Coronary artery (tissue), 2 donors: ENCODE data around the gene SYT6.

Experiments used
- DNase-seq: peaks from one replicate; pipeline ENCODE4 v3.0.0-alpha.2; 2017; ENCODE audit warnings: low spot score
- H3K27ac ChIP-seq, 2 donors: fragments of 200-600 bp; sonication (generic); one replicate each; pipeline ENCODE4 v1.5.1; 2016 to 2019
- H3K4me3 ChIP-seq: fragments of 200-600 bp; sonication (generic); 2 replicates; pipeline ENCODE4 v1.5.1; 2016; ENCODE audit warnings: mild to moderate bottlenecking, moderate library complexity
- CTCF ChIP-seq: fragments of 200-600 bp; sonication (generic); IDR thresholded peaks from one replicate; pipeline ENCODE4 v1.5.1; 2019; ENCODE audit warnings: antibody characterized with exemption

SYT6 gene

DNA sequence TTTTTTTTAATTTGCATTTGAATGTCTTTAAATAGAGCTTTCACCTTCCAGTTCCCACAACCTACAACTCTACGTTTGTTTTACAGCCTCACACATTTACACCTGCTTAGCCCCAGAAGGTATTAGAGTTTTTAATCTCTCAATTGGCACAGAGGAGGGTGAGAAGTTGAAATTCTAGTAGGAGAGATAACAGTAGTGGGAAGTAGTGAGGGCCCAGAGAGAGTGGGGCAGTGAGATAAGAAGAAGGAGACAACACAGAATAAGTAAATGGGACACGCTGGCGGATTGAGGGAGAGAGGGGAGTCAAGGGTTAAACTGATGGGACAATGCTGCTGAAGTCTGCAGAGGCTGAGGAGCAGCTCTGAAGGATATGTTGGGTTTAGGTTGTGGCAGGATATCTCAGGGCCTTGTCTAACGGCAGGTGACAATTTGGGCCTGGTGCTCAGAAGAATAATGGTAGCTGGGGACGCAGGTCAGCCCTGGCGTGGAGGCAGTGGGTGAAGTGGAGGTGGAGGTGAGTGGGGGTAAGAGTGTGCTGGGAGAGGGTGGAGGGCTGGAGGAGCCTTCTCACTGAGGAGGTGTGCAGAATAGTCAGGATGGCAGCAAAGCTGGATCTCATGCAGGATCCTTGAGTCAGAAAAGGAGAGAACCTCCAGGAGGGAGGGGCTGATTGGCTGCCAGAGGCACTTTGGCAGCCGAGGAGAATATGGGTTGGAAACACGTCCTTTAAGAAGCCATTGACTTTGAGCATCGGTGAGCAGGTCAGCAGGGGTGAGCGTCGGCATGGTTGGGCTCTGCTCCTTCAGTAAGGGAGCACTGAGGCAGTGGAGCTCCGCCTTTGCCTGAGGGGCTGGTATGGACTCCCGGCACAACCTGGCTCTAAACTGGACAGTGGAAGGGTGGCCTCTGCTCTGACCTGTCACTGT, 72.9 kb downstream of the SYT6 start:
- peak; percentile 49 for DNase-seq
- Histone ChIP-seq H3K27ac (peak overlapping the region in 1 of 2 donors; percentile 47), H3K4me3 (peak overlapping the region; percentile 26)
- TF ChIP-seq CTCF: no peak

- H3K27ac ChIP-seq: no peak overlapping the region
- no peak for TF ChIP-seq CTCF
- DNase-seq: peak; percentile 40
- H3K4me3 ChIP-seq: no peak overlapping the region
Observed at GRCh38 chr1:114079596-114080190, 74.0 kb downstream of the SYT6 start.

DNA sequence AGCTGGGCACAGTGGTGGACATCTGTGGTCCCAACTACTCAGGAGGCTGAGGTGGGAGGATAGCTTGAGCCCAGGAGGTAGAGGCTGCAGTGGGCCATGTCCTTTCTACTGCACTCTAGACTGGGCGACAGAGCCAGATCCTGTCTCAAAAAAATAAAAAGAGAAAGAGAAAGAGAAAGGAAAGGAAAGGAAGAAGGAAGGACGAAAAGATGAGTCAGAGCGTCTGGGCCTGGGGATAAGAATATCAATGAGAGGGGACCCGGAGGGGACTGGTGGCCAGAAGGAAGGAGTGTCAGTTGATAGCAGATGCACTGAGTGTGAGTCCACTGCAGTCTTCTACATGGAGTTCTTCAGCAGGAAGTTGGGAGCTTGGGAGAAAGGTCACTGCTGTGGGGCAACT, 75.6 kb downstream of the SYT6 start:
- no peak overlapping the region for H3K4me3 ChIP-seq
- H3K27ac ChIP-seq: no peak overlapping the region
- peak; percentile 41 for DNase-seq
- no peak for TF ChIP-seq CTCF

- no peak for DNase-seq
- Histone ChIP-seq H3K27ac (no peak overlapping the region), H3K4me3 (no peak overlapping the region)
- TF ChIP-seq CTCF: no peak
Observed at GRCh38 chr1:114077188-114077587, 76.5 kb downstream of the SYT6 start.

GRCh38 chr1:114076308-114076707, 77.4 kb downstream of the SYT6 start:
- peak; percentile 41 for DNase-seq
- no peak for TF ChIP-seq CTCF
- Histone ChIP-seq H3K27ac (no peak overlapping the region), H3K4me3 (no peak overlapping the region)

- Histone ChIP-seq H3K27ac (no peak overlapping the region), H3K4me3 (no peak overlapping the region)
- TF ChIP-seq CTCF: no peak
- peak; percentile 5 for DNase-seq
Observed at GRCh38 chr1:114075546-114076242, 78.0 kb downstream of the SYT6 start.
